ENCODE measurements around the gene TMEM145.

Gene TMEM145

DNA sequence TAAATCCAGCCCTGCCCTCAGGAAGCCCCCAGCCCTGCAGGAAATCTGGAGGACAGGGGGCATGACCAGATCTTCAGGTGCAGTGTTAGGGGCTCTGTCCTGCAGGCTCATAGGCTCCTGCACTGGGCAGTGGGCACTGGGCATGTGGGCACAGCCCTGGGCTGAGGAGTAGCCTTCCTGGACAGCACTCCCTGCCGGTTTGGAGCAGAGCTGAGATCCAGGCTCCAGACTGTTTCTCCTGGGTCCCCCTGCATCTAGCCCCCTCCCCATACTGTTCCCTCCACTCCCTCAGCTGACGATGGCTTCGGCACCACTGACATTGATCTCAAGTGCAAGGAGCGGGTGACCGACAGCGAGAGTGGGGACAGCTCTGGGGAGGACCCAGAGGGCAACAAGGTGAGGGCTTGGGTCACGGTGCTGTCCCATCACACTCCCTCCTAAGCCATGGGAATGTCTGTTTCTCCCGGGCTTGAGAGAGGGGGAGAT, 23.5 kb upstream of the TMEM145 start:
- Mint-ChIP-seq H3K27ac (no peak overlapping the region), H3K36me3 (peaks cover 24 to 46% of the 10 kb centered on the region in 2 donors), H3K9me3 (no peaks in the 10 kb centered on the region), H3K4me3 (no peak overlapping the region), H3K27me3 (no peaks in the 10 kb centered on the region), H3K4me1 (peaks cover 28 to 30% of the 10 kb centered on the region in 2 donors)
- DNase-seq (no peak), ATAC-seq (replicated peaks) (no peak)

DNA sequence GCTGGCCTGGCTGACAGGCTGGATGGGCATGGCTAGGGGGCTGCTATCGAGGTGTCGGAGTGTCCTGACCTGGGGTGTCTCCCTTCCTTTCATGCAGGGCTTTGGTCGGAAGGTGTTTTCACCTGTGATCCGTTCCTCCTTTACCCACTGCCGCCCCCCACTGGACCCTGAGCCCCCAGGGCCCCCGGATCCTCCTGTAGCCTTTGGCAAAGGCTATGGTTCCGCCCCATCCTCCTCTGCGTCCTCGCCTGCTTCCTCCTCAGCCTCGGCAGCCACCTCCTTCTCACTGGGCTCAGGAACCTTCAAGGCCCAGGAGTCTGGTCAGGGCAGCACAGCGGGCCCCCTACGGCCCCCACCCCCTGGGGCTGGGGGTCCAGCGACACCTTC, 23.0 kb upstream of the TMEM145 start:
- DNase-seq: no peak
- H3K4me3 Mint-ChIP-seq: no peak overlapping the region
- peaks cover 25 to 43% of the 10 kb centered on the region in 2 donors for H3K36me3 Mint-ChIP-seq
- no peaks in the 10 kb centered on the region for H3K27me3 Mint-ChIP-seq
- no peaks in the 10 kb centered on the region for H3K9me3 Mint-ChIP-seq
- ATAC-seq (replicated peaks): no peak
- peaks cover 23 to 25% of the 10 kb centered on the region in 2 donors for H3K4me1 Mint-ChIP-seq
- H3K27ac Mint-ChIP-seq: no peak overlapping the region

DNA sequence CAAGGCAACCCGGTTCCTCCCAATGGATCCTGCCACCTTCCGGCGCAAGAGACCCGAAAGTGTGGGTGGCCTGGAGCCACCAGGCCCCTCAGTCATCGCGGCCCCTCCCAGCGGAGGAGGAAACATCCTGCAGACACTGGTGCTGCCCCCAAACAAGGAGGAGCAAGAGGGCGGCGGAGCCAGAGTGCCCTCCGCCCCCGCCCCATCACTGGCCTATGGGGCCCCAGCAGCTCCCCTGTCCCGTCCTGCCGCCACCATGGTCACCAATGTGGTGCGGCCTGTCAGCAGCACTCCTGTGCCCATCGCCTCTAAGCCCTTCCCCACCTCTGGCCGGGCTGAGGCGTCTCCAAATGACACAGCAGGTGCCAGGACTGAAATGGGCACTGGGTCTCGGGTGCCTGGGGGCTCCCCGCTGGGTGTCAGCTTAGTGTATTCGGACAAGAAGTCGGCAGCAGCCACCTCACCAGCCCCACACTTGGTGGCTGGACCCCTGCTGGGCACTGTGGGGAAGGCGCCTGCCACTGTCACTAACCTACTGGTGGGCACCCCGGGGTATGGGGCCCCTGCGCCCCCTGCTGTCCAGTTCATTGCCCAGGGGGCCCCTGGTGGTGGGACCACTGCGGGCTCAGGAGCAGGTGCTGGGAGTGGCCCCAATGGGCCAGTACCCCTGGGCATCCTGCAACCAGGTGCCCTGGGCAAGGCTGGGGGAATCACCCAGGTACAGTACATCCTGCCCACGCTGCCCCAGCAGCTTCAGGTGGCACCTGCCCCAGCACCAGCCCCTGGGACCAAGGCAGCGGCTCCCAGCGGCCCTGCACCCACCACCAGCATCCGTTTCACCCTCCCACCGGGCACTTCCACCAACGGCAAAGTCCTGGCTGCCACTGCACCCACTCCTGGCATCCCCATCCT, 22.3 kb upstream of the TMEM145 start:
- Mint-ChIP-seq H3K27ac (peak overlapping the region; percentile 72), H3K36me3 (peaks cover 27 to 45% of the 10 kb centered on the region in 2 donors), H3K4me3 (no peak overlapping the region), H3K27me3 (no peaks in the 10 kb centered on the region), H3K4me1 (peaks cover 19 to 20% of the 10 kb centered on the region in 2 donors), H3K9me3 (no peaks in the 10 kb centered on the region)
- DNase-seq (peak; percentile 40), ATAC-seq (replicated peaks) (peak; percentile 64 to 67)

DNA sequence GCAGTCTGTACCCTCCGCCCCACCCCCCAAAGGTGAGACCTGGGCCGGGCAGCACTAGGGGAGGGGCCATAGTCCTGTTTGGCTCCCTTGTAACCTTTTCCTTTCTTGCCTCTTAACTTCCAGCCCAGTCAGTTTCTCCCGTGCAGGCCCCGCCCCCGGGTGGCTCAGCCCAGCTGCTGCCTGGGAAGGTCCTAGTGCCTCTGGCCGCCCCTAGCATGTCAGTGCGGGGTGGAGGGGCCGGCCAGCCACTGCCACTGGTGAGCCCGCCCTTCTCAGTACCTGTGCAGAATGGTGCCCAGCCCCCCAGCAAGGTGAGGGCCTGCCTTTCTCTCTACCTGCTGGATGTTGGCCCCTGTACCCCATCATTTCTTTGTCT, 21.7 kb upstream of the TMEM145 start:
- no peak for ATAC-seq (replicated peaks)

DNA sequence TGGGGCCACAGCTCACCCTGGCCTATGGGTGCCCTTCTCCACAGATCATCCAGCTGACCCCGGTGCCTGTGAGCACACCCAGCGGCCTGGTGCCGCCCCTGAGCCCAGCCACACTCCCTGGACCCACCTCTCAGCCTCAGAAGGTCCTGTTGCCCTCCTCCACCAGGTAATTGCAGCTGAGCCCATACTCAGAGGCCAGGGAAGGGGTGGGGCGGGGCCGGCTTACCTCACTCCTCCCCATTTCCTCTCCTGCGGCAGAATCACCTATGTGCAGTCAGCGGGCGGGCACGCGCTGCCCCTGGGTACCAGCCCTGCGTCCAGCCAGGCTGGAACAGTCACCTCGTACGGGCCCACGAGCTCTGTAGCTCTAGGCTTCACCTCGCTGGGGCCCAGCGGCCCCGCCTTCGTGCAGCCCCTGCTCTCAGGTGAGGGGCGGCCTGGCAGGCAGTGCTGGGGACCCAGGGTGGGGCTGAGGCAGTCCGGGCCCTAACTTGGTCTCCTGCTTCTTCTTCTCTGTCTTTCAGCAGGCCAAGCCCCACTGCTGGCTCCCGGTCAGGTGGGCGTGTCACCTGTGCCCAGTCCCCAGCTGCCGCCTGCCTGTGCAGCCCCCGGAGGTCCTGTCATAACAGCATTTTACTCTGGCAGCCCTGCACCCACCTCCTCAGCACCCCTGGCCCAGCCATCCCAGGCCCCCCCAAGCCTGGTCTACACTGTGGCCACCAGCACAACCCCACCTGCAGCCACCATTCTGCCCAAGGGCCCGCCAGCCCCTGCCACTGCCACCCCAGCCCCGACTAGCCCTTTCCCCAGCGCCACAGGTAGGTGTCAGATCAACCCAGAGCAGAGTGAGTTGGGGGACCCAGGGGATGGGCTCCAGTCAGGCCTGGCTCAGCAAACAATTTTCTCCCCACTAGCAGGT, 20.8 kb upstream of the TMEM145 start:
- Mint-ChIP-seq H3K27me3 (no peaks in the 10 kb centered on the region), H3K9me3 (no peaks in the 10 kb centered on the region), H3K27ac (no peak overlapping the region), H3K36me3 (peaks cover 27 to 46% of the 10 kb centered on the region in 2 donors), H3K4me3 (no peak overlapping the region), H3K4me1 (peaks cover 21 to 24% of the 10 kb centered on the region in 2 donors)
- no peak for DNase-seq
- no peak for ATAC-seq (replicated peaks)

More for the DNA sequence above, 21.7 kb upstream of the TMEM145 start:
- H3K4me1 Mint-ChIP-seq: peaks cover 18 to 20% of the 10 kb centered on the region in 2 donors
- no peak for DNase-seq
- no peak overlapping the region for H3K4me3 Mint-ChIP-seq
- peaks cover 27 to 42% of the 10 kb centered on the region in 2 donors for H3K36me3 Mint-ChIP-seq
- H3K27ac Mint-ChIP-seq: peak overlapping the region; percentile 72
- H3K27me3 Mint-ChIP-seq: no peaks in the 10 kb centered on the region
- H3K9me3 Mint-ChIP-seq: no peaks in the 10 kb centered on the region

DNA sequence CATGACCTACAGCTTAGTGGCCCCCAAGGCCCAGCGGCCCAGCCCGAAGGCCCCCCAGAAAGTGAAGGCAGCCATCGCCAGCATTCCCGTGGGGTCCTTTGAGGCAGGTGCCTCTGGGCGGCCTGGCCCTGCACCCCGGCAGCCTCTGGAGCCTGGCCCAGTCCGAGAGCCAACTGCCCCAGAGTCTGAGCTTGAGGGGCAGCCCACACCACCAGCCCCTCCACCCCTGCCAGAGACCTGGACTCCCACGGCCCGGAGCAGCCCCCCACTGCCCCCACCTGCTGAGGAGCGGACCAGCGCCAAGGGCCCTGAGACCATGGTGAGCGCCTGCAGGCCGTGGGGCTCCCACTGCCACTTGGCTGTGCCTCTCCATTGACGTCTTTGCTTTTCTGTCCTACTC, 20.1 kb upstream of the TMEM145 start:
- peaks cover 21 to 24% of the 10 kb centered on the region in 2 donors for H3K4me1 Mint-ChIP-seq
- DNase-seq: no peak
- H3K27me3 Mint-ChIP-seq: no peaks in the 10 kb centered on the region
- H3K9me3 Mint-ChIP-seq: no peaks in the 10 kb centered on the region
- H3K36me3 Mint-ChIP-seq: peaks cover 27 to 46% of the 10 kb centered on the region in 2 donors
- ATAC-seq (replicated peaks): no peak
- peak overlapping the region in 1 of 2 donors; percentile 17 for H3K4me3 Mint-ChIP-seq
- H3K27ac Mint-ChIP-seq: no peak overlapping the region

DNA sequence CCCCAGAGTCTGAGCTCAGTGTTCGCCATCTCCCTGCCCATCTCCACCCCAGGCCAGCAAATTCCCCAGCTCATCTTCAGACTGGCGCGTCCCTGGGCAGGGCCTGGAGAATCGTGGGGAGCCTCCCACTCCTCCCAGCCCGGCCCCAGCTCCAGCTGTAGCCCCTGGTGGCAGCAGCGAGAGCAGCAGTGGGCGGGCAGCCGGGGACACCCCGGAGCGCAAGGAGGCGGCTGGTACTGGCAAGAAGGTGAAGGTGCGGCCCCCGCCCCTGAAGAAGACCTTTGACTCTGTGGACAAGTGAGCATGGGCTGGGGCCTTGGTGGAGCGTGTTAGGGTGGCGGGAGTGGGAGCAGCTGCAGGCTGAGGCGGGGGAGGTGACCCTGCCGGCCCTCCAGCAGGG, 19.6 kb upstream of the TMEM145 start:
- no peaks in the 10 kb centered on the region for H3K9me3 Mint-ChIP-seq
- H3K27me3 Mint-ChIP-seq: no peaks in the 10 kb centered on the region
- H3K36me3 Mint-ChIP-seq: peaks cover 25 to 44% of the 10 kb centered on the region in 2 donors
- no peak overlapping the region for H3K27ac Mint-ChIP-seq
- peak overlapping the region in 1 of 2 donors; percentile 17 for H3K4me3 Mint-ChIP-seq
- DNase-seq: no peak
- ATAC-seq (replicated peaks): no peak
- peaks cover 18 to 21% of the 10 kb centered on the region in 2 donors for H3K4me1 Mint-ChIP-seq

DNA sequence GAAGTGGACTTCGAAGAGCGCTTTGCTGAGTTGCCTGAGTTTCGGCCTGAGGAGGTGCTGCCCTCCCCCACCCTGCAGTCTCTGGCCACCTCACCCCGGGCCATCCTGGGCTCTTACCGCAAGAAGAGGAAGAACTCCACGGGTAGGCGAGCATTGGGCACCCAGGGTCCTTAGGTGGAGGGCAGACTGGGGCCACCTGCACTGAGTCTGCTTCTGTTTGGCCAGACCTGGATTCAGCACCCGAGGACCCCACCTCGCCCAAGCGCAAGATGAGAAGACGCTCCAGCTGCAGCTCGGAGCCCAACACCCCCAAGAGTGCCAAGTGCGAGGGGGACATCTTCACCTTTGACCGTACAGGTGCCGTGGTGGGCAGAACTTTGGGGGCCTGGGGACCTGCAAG, 19.2 kb upstream of the TMEM145 start:
- Mint-ChIP-seq H3K27ac (no peak overlapping the region), H3K27me3 (no peaks in the 10 kb centered on the region), H3K9me3 (no peaks in the 10 kb centered on the region), H3K4me3 (no peak overlapping the region), H3K36me3 (peaks cover 25 to 43% of the 10 kb centered on the region in 2 donors), H3K4me1 (peaks cover 18% of the 10 kb centered on the region in 2 donors)
- ATAC-seq (replicated peaks) (no peak), DNase-seq (no peak)

DNA sequence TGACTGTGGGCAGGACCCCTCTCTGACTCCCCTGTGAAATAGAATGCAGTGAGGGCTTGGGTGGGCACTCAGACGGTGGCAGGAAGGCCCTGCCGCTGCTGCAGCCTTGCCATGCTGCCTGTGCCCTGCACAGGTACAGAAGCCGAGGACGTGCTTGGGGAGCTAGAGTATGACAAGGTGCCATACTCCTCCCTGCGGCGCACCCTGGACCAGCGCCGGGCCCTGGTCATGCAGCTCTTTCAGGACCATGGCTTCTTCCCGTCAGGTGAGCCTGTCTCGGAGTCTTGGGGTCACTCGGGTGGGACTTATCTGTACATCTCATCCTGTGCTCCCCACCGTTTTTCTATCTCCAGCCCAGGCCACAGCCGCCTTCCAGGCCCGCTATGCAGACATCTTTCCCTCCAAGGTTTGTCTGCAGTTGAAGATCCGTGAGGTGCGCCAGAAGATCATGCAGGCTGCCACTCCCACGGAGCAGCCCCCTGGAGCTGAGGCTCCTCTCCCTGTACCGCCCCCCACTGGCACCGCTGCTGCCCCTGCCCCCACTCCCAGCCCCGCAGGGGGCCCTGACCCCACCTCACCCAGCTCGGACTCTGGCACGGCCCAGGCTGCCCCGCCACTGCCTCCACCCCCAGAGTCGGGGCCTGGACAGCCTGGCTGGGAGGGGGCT, 18.5 kb upstream of the TMEM145 start:
- Mint-ChIP-seq H3K4me3 (no peak overlapping the region), H3K9me3 (no peaks in the 10 kb centered on the region), H3K36me3 (peaks cover 24 to 41% of the 10 kb centered on the region in 2 donors), H3K27me3 (no peaks in the 10 kb centered on the region), H3K4me1 (peaks cover 18% of the 10 kb centered on the region in 2 donors), H3K27ac (no peak overlapping the region)
- ATAC-seq (replicated peaks) (no peak), DNase-seq (no peak)

DNA sequence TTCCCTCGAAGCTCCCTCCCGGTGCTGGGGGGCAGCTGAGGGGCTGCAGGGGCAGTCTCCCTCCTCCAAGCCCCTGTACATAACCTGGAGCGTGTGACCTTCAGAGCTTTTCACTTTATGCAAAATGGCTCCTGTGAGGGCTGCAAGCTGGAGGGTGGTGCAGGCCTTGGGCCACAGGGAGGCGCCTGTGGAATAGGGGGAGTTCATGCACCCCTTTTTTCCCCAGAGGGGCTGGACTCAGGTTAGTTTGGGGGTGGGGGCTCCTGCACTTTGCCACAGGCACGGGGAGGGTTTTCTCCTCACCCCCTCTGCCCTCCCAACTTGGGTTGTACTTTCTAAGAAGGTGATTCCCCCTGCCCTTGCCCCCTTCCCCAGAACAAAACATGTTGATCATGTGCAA, 17.8 kb upstream of the TMEM145 start:
- no peaks in the 10 kb centered on the region for H3K27me3 Mint-ChIP-seq
- ATAC-seq (replicated peaks) (no peak), DNase-seq (no peak)
- H3K4me3 Mint-ChIP-seq: no peak overlapping the region
- H3K27ac Mint-ChIP-seq: peak overlapping the region; percentile 81
- no peaks in the 10 kb centered on the region for H3K9me3 Mint-ChIP-seq
- peaks cover 26 to 43% of the 10 kb centered on the region in 2 donors for H3K36me3 Mint-ChIP-seq
- H3K4me1 Mint-ChIP-seq: peaks cover 18% of the 10 kb centered on the region in 2 donors

DNA sequence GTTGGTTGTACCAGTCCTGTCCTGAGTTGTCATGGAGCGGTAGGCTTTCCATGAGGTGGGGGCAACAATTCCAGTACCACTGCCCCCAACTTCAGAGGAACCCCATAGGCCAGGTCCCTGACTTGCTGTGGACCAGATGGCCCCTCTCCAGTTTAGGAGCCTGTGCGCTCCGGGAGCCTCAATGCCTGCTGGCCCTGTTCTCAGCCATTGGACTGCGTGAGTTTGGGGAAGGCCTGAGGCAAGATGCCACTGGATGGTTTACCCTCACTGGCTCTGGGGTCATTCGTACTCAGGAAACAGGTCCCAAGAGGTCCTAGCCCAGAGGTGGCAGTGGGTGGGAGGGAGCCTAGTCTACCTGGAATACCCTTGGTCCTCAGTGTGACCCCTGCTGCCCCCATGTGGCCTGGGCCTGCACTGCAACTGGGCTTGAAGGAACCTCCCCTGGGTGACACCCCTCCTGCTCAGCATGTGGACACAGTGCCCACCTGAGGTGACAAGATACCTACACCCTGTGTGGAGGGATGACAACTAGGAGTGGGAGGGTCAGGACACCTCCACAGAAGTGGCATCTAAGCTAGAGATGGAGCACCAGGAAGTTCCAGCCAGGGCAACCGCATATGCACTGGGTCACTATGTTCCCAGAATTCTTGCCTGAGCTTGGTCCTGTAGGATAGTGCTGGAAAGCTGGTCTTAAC, 17.1 kb upstream of the TMEM145 start:
- Mint-ChIP-seq H3K27me3 (no peaks in the 10 kb centered on the region), H3K4me3 (no peak overlapping the region), H3K4me1 (peaks cover 18 to 19% of the 10 kb centered on the region in 2 donors), H3K27ac (peak overlapping the region; percentile 75), H3K9me3 (no peaks in the 10 kb centered on the region), H3K36me3 (peaks cover 24 to 43% of the 10 kb centered on the region in 2 donors)
- DNase-seq: peak; percentile 80
- ATAC-seq (replicated peaks): peak; percentile 85 to 88

DNA sequence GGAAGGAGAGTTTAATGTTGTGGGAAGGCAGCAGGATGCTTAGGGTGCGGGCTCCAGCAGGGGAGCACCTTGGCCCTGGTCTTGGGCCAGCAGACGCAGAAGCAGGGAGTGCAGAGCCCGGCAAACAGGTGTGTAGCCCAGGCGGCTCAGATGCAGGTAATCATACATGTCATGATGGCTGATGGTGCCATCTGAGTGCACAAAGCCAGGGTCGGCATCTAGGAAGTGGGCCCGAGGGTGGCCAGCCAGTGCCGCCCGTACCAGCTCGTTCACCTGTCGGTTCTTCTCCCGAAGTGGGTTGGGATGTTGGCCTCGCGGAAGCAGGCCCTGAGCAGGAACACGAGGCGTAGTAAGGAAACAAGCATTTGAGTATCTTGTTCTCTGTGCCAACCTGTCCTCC, 16.1 kb upstream of the TMEM145 start:
- ATAC-seq (replicated peaks) (no peak), DNase-seq (no peak)
- Mint-ChIP-seq H3K9me3 (no peaks in the 10 kb centered on the region), H3K27me3 (no peaks in the 10 kb centered on the region), H3K4me3 (no peak overlapping the region), H3K4me1 (peaks cover 16 to 22% of the 10 kb centered on the region in 2 donors), H3K36me3 (peaks cover 16 to 33% of the 10 kb centered on the region in 2 donors), H3K27ac (no peak overlapping the region)

DNA sequence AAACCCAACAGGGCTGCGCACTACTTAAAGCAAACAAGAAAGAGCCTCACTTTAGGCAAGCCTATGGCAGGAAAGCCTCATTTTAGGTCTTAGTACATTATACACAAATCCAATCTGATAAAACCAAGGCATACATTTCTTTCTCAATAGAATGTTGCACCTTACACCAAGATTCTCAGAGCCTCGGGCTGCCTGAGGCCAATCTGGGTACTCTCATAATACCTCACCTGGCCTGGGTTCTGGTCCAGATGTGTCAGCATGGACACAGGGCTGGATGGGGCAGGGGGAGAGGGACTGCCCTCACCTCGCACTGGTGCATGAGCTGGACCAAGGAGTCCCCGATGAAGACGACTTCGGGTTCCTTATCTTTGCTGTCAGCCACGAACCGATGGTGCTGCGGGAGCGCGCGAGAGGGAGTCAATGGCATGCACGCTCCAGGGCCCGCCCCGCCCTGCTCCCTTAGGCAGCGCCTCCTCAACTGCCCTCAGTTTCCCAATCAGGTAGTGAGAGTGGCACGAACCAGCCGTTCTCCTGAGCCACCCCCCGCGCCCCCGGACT, 11.4 kb upstream of the TMEM145 start, which contains the start of gene PRR19:
Gene PRR19, plus strand, starts transcription at position 487 of the 558 bp plus-strand sequence. CDS start 7,453 bp downstream, outside the sequence.
- ATAC-seq (replicated peaks): peak; percentile 15 to 30
- Mint-ChIP-seq H3K4me3 (peak within 1 kb of the TSS; percentile 91 to 93), H3K27ac (peak within 1 kb of the TSS; percentile 88), H3K27me3 (no peaks in the 10 kb centered on the region), H3K9me3 (no peaks in the 10 kb centered on the region), H3K4me1 (peaks cover 19 to 29% of the 10 kb centered on the region in 2 donors), H3K36me3 (peaks cover 5 to 7% of the 10 kb centered on the region in 2 donors)
- DNase-seq: no peak

Data from stimulated activated naive B cell treated with anti-CD40 and anti-IgM and Interleukin-4, amounts not matched to agents 10 μg/mL and 1 μg/mL and 100 μg/mL, for 72 hours (primary cell).